Prostate gland (tissue), 2 donors: ENCODE data around the gene SLC39A13. TPM values are rescaled to one million over a fixed set of nuclear protein-coding genes. Genes with fewer than 3 reads are reported as not detected.

ENCODE experiments used
- DNase-seq: peaks from one replicate; pipeline ENCODE4 v3.0.0-alpha.2; 2019; ENCODE audit warnings: low spot score
- H3K27ac ChIP-seq, 2 donors: fragments of 200-600 bp; sonication (generic); 2 replicates each; pipeline ENCODE4 v1.5.1; 2017 to 2019
- H3K27me3 ChIP-seq: fragments of 200-600 bp; sonication (generic); replicated peaks from 2 replicates; pipeline ENCODE4 v1.5.1; 2019; ENCODE audit not compliant: insufficient read depth
- H3K36me3 ChIP-seq, 2 donors: fragments of 200-600 bp; sonication (generic); 1 replicate in 1 of 2; 2 replicates in 1 of 2; pipeline versions ENCODE4 v1.5.1 to v1.8.1; 2017 to 2019
- H3K4me1 ChIP-seq: fragments of 200-600 bp; sonication (generic); replicated peaks from 2 replicates; pipeline ENCODE4 v1.5.1; 2019
- H3K4me3 ChIP-seq, 2 donors: fragments of 200-600 bp; sonication (generic); 2 replicates each; pipeline ENCODE4 v1.5.1; 2017 to 2019
- H3K9me3 ChIP-seq: fragments of 200-600 bp; sonication (generic); 2 replicates; pipeline ENCODE4 v1.5.1; 2017
- POLR2A ChIP-seq: fragments of 450-650 bp; IDR thresholded peaks from one replicate; pipeline ENCODE4 v1.6.1; 2016; ENCODE audit warnings: antibody characterized with exemption, mild to moderate bottlenecking
- POLR2AphosphoS5 ChIP-seq: sonication (generic); formaldehyde crosslinking; IDR thresholded peaks from one replicate; pipeline ENCODE4 v1.6.1; 2017; ENCODE audit warnings: antibody characterized with exemption
- WGBS: methylation state at CpG from one replicate; pipeline ENCODE4 v1.1.5; 2018; 5-methylcytosine and 5-hydroxymethylcytosine counted together
- intact Hi-C: fragments of 100-400 bp; cut with DNase I; formaldehyde crosslinking; loops from one replicate; pipeline ENCODE4 v1.14.2; 2022
- total RNA-seq, 2 donors: library from RNA; depleted of rRNA; stranded (reverse); fragments of >200 nt; gene quantifications; one replicate each; pipeline ENCODE4 v1.1.0, GENCODE V29; 2016
- TF ChIP-seq, protein P1 (sequence below), 4 experiments: fragments of 200-600 bp in 2 of 4; fragments of 450-650 bp in 2 of 4; sonication (generic) in 2 of 4; IDR thresholded peaks; 1 replicate in 3 of 4; 2 replicates in 1 of 4; pipeline ENCODE4 v1.5.1; 2016 to 2019; ENCODE audit warnings: antibody characterized with exemption in 4 of 4, mild to moderate bottlenecking in 2 of 4, moderate library complexity in 2 of 4

SLC39A13 gene
- total RNA-seq, 2 donors from 2014 or later: 53.1 to 93.7 TPM

DNA sequence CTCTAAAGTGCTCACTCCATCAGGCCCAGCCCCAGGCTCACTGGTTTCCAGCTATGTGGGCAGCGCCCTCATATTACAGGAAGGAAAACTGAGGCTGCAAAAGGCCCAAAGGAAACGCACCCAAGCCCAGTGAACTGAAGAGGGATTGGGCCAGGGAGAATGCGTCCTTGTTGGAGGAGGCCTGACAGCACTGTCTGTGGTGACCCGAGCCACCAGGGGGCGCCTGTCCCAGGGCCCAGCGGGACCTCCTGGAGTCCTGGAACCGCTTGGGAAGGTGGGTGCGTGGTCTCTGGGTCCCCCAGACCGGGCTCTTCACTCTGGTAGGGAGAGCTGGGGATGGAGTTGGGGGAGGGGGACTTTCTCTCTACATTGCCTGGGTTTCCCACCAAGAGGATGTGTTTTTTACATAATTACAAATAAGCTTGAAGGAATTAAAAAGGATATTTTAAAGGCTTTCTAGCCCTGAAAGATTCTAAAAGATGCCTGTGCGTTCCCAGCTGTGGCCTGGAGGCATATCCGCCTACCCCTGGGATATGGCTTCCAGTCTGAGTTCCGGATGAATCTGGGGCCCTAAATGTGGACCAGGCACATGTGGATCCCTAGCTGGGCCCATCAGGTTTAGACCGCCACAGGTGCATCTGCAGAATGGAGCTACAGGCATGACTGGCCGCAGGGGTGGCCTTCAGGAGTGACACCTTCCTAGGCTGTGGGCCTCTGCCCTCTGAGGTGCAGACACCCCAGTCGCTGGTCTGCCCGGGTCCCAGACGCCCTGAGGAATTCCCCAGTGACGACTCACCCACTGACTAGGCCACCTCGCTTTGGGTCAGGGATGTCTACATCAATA, 34.3 kb upstream of the SLC39A13 start:
- TF ChIP-seq POLR2AphosphoS5: peak; percentile 14
- TF ChIP-seq, protein P1, sequence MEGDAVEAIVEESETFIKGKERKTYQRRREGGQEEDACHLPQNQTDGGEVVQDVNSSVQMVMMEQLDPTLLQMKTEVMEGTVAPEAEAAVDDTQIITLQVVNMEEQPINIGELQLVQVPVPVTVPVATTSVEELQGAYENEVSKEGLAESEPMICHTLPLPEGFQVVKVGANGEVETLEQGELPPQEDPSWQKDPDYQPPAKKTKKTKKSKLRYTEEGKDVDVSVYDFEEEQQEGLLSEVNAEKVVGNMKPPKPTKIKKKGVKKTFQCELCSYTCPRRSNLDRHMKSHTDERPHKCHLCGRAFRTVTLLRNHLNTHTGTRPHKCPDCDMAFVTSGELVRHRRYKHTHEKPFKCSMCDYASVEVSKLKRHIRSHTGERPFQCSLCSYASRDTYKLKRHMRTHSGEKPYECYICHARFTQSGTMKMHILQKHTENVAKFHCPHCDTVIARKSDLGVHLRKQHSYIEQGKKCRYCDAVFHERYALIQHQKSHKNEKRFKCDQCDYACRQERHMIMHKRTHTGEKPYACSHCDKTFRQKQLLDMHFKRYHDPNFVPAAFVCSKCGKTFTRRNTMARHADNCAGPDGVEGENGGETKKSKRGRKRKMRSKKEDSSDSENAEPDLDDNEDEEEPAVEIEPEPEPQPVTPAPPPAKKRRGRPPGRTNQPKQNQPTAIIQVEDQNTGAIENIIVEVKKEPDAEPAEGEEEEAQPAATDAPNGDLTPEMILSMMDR (IDR thresholded peaks at IDR 0.05): peak; percentile 87 to 92 (median 88)
- no peak for TF ChIP-seq POLR2A
- H3K27ac ChIP-seq: no peak overlapping the region
- peak; percentile 70 for DNase-seq
- no peak overlapping the region for H3K4me3 ChIP-seq
- H3K36me3 ChIP-seq: no peaks in the 10 kb centered on the region
- no peaks in the 10 kb centered on the region for H3K27me3 ChIP-seq
- no peaks in the 10 kb centered on the region for H3K4me1 ChIP-seq
- H3K9me3 ChIP-seq: no peaks in the 10 kb centered on the region
- WGBS: 36% methylated on average over 18 of the region's 19 CpGs
- intact Hi-C loops: loop anchor here (5.0 to 10.0 kb wide), 3 partner anchors 33 to 481 kb away; partner anchors contain the start of gene SLC39A13

GRCh38 chr11:47374720-47375019, 33.7 kb upstream of the SLC39A13 start:
- TF ChIP-seq POLR2A (no peak), POLR2AphosphoS5 (no peak)
- TF ChIP-seq, protein P1 (IDR thresholded peaks at IDR 0.05): no peak
- no peak for DNase-seq
- H3K36me3 ChIP-seq: no peaks in the 10 kb centered on the region
- H3K9me3 ChIP-seq: no peaks in the 10 kb centered on the region
- no peak overlapping the region for H3K27ac ChIP-seq
- intact Hi-C loops: loop anchor here (5.0 to 10.0 kb wide), 3 partner anchors 33 to 480 kb away; partner anchors contain the start of gene SLC39A13
- no peak overlapping the region for H3K4me3 ChIP-seq
- WGBS: 83% methylated on average over 5 of the region's 5 CpGs
- H3K4me1 ChIP-seq: no peaks in the 10 kb centered on the region
- H3K27me3 ChIP-seq: no peaks in the 10 kb centered on the region

DNA sequence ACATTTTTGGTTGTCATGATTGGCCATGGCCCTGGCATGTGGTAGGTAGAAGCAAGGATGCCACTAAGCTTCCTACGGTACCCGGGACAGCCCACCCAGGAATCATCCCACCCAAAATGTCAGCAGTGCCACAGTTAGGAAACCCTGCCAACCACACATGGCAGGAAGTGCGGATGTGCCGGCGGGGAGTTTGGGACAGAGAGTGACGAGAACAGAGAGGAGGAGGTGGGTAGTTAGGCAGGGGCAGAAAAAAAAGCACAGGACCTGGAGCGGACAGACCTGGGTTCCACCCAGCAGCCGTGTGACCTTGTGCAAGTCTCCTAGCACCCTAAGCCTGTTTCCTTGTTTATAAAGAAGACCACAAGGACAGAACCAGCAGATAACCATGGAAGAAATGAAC, 33.4 kb upstream of the SLC39A13 start:
- intact Hi-C loops: loop anchor here (10.0 kb wide), 1 partner anchor 480 kb away; no protein-coding TSS in a partner anchor

GRCh38 chr11:47375546-47376085, 32.8 kb upstream of the SLC39A13 start:
- Histone ChIP-seq H3K9me3 (no peaks in the 10 kb centered on the region), H3K27me3 (no peaks in the 10 kb centered on the region), H3K4me3 (no peak overlapping the region), H3K36me3 (no peaks in the 10 kb centered on the region), H3K4me1 (no peaks in the 10 kb centered on the region), H3K27ac (no peak overlapping the region)
- intact Hi-C loops: loop anchor here (10.0 kb wide), 1 partner anchor 479 kb away; no protein-coding TSS in a partner anchor
- no peak for DNase-seq
- 86% methylated on average over 13 of the region's 13 CpGs for WGBS
- TF ChIP-seq, protein P1 (IDR thresholded peaks at IDR 0.05): no peak
- no peak for TF ChIP-seq POLR2AphosphoS5
- no peak for TF ChIP-seq POLR2A

More for the DNA sequence above, 33.4 kb upstream of the SLC39A13 start:
- TF ChIP-seq POLR2AphosphoS5 (no peak), POLR2A (no peak)
- TF ChIP-seq, protein P1 (IDR thresholded peaks at IDR 0.05): no peak
- Histone ChIP-seq H3K27ac (no peak overlapping the region), H3K27me3 (no peaks in the 10 kb centered on the region), H3K4me1 (no peaks in the 10 kb centered on the region), H3K36me3 (no peaks in the 10 kb centered on the region), H3K4me3 (no peak overlapping the region), H3K9me3 (no peaks in the 10 kb centered on the region)
- 92% methylated on average over 8 of the region's 8 CpGs for WGBS
- DNase-seq: no peak
